Lung (tissue), 12 donors: Measurements from ENCODE around the gene IFNL1. TPM values are rescaled to one million over a fixed set of nuclear protein-coding genes. Genes with fewer than 3 reads are reported as not detected.
"Not testable (repeated sequence)": the region's sequence is repeated elsewhere in the genome, so short reads cannot be mapped to it uniquely, and the experiment has no call there.

Source experiments
- ATAC-seq: fragments of 200-7000 bp; cut with Tn5 transposase; one replicate; pipeline ENCODE4 v1.9.1; 2020; ENCODE audit warnings: moderate number of reproducible peaks; ENCODE audit not compliant: insufficient read depth, low FRiP score
- DNase-seq, 3 donors: peaks; one replicate each; pipeline ENCODE4 v3.0.0-alpha.2; 2013 to 2017
- H3K27ac ChIP-seq, 2 donors: one replicate each; pipeline ENCODE4 v1.5.1; 2013; ENCODE audit warnings: mild to moderate bottlenecking in 2 of 2, moderate library complexity in 2 of 2, control low read depth in 1 of 2, inconsistent platforms in 1 of 2, low read depth in 1 of 2, low read length in 1 of 2
- H3K27me3 ChIP-seq, 3 donors: one replicate each; pipeline ENCODE4 v1.5.1; 2013; ENCODE audit warnings: low read length in 2 of 3; ENCODE audit not compliant: control insufficient read depth in 3 of 3, insufficient read depth in 3 of 3
- H3K36me3 ChIP-seq, 4 donors: one replicate each; pipeline ENCODE4 v1.5.1; 2013; ENCODE audit warnings: low read length in 4 of 4, mild to moderate bottlenecking in 1 of 4, moderate library complexity in 1 of 4; ENCODE audit not compliant: control insufficient read depth in 4 of 4, insufficient read depth in 4 of 4
- H3K4me1 ChIP-seq, 5 donors: one replicate each; pipeline ENCODE4 v1.5.1; 2013; ENCODE audit warnings: low read length in 5 of 5, mild to moderate bottlenecking in 2 of 5, moderate library complexity in 1 of 5; ENCODE audit not compliant: control insufficient read depth in 5 of 5, insufficient read depth in 5 of 5
- H3K4me3 ChIP-seq: one replicate; pipeline ENCODE4 v1.5.1; 2013; ENCODE audit warnings: mild to moderate bottlenecking, control low read depth, moderate library complexity
- H3K9ac ChIP-seq, 2 donors: one replicate each; pipeline ENCODE4 v1.5.1; 2013; ENCODE audit warnings: low read length in 2 of 2, control low read depth in 1 of 2; ENCODE audit not compliant: insufficient read depth in 1 of 2
- H3K9me3 ChIP-seq, 4 donors: one replicate each; pipeline ENCODE4 v1.5.1; 2013; ENCODE audit warnings: low read length in 3 of 4, mild to moderate bottlenecking in 1 of 4, moderate library complexity in 1 of 4; ENCODE audit not compliant: control insufficient read depth in 4 of 4, insufficient read depth in 3 of 4
- WGBS, 2 donors: extraction: QIAGEN DNeasy Blood & Tissue Kit; methylation state at CpG; one replicate each; pipeline ENCODE4 v1.1.7; 2013; 5-methylcytosine and 5-hydroxymethylcytosine counted together
- polyA plus RNA-seq, 2 donors: library from polyadenylated mRNA; stranded (reverse); fragments of 200-250 nt; gene quantifications; one replicate each; pipeline ENCODE4 v1.2.1, GENCODE V29; 2013
- total RNA-seq, 2 donors: library from RNA; depleted of rRNA in 1 of 2; stranded (reverse); fragments of >200 nt in 1 of 2; gene quantifications; one replicate each; pipeline ENCODE4 v1.2.1, GENCODE V29; 2014 to 2021
- TF ChIP-seq, protein P1 (sequence below): IDR thresholded peaks from 2 replicates; pipeline ENCODE4 v1.5.1; 2012; ENCODE audit warnings: mild to moderate bottlenecking; ENCODE audit errors: control extremely low read depth, extremely low read depth
- donor health status: control.
- donor health status: control.
- donor health status: Bipolar disorder and iron deficiency.
- donor health status: healthy.
- donor health status: DM: yes; HTN: yes; CAD: no.

IFNL1 gene
- total and polyA plus RNA-seq, 4 donors = 0.17 TPM; not detected in 3

DNA sequence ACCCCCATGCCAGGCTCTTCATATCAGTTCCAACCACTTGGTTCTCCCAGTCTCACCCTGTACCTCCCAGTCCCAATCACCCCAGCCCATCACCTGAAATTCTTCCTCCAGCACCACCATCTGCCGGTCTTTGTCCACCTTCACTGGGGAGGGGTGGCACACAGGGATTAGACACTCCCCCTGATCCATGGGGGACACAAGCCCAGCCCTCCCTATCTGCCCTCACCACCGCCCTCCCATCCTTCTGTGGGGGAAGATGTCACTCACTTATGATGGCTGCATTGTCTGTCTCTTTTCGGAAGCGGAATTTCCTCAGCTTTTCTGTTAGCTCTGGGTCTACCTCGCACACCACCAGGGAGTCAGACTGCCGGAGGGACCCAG, 39.0 kb downstream of the IFNL1 start:
- no peak for ATAC-seq
- TF ChIP-seq, protein P1, sequence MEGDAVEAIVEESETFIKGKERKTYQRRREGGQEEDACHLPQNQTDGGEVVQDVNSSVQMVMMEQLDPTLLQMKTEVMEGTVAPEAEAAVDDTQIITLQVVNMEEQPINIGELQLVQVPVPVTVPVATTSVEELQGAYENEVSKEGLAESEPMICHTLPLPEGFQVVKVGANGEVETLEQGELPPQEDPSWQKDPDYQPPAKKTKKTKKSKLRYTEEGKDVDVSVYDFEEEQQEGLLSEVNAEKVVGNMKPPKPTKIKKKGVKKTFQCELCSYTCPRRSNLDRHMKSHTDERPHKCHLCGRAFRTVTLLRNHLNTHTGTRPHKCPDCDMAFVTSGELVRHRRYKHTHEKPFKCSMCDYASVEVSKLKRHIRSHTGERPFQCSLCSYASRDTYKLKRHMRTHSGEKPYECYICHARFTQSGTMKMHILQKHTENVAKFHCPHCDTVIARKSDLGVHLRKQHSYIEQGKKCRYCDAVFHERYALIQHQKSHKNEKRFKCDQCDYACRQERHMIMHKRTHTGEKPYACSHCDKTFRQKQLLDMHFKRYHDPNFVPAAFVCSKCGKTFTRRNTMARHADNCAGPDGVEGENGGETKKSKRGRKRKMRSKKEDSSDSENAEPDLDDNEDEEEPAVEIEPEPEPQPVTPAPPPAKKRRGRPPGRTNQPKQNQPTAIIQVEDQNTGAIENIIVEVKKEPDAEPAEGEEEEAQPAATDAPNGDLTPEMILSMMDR = no peak
- Histone ChIP-seq H3K36me3 (peaks cover 0 to 3% (median 0%) of the 10 kb centered on the region in 4 donors), H3K4me3 (peak overlapping the region; percentile 29), H3K9ac (no peak overlapping the region), H3K9me3 (no peaks in the 10 kb centered on the region), H3K27me3 (no peaks in the 10 kb centered on the region), H3K27ac (peak overlapping the region in 1 of 2 donors; percentile 90), H3K4me1 (peaks cover 0 to 3% (median 0%) of the 10 kb centered on the region in 5 donors)
- no peak for DNase-seq
- WGBS, 2 donors = 20 to 31% methylated on average over 6 of the region's 6 CpGs

DNA sequence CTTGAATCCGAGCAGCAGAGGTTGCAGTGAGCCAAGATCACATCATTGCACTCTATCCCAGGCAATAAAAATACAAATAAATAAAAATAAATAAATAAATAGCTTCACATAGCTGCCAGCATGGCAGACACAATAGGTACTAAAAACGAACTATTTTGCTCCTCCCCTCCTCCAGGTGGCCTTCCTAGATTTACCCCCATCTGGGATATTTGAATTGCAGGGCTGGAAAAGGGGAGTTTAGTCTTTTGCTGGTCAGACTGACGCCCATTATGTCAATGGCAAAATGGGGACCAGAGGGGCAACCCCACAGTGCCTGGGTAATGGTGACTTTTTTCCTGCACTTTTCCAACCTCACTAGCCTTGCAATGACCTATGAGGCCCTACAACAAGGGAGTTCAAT, 40.3 kb downstream of the IFNL1 start:
- no peak for ATAC-seq
- Histone ChIP-seq H3K4me3 (no peak overlapping the region), H3K9me3 (no peaks in the 10 kb centered on the region), H3K36me3 (peaks cover 0 to under 1% (median 0%) of the 10 kb centered on the region in 4 donors), H3K4me1 (peaks cover 0 to 8% (median 7%) of the 10 kb centered on the region in 5 donors), H3K27me3 (no peaks in the 10 kb centered on the region), H3K9ac (no peak overlapping the region), H3K27ac (no peak overlapping the region)
- 63 to 69% methylated on average over 3 of the region's 3 CpGs for WGBS, 2 donors
- TF ChIP-seq, protein P1 = no peak
- DNase-seq = no peak

DNA sequence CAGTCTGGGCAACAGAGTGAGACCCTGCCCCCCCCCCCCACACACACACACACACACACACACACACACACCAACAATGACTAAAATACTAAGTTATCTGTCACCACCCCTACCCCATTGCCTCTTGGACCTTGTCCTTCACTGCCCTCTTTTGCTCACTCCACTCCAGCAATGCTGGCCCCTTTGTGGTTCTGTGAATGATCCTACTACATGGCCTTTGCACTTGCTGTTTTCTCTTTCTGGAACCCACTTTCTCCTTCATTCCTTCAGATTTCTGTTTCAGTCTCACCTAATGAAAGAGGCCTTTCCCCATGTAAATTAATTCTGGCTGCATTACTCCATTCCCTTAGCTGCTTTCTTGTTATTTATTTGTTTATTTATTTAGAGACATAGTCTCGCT, 43.5 kb downstream of the IFNL1 start:
- TF ChIP-seq, protein P1 = no peak
- ATAC-seq (no peak), DNase-seq (no peak)
- Histone ChIP-seq H3K27me3 (no peaks in the 10 kb centered on the region), H3K9ac (no peak overlapping the region), H3K36me3 (peaks cover 0 to 3% (median 0%) of the 10 kb centered on the region in 4 donors), H3K4me1 (peaks cover 7 to 23% (median 10%) of the 10 kb centered on the region in 5 donors), H3K9me3 (no peaks in the 10 kb centered on the region), H3K27ac (peak overlapping the region in 1 of 2 donors; percentile 24), H3K4me3 (no peak overlapping the region)
- WGBS, 2 donors = 95 to 96% methylated on average over 1 of the region's 1 CpG

DNA sequence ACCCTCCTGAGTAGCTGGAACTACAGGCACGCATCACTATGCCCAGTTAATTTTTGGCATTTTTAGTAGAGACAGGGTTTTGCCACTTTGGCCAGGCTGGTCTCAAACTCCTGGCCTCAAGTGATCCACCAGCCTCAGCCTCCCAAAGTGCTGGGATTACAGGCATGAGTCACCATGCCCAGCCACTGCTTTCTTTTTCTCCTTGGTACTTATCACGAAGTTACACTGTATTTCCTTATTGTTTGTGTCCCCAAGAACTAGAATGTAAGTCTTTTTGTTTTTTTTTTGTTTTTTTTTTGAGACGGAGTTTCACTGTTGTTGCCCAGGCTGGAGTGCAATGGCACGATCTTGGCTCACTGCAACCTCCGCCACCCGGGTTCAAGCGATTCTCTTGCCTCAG, 43.9 kb downstream of the IFNL1 start:
- not testable (repeated sequence) for H3K27me3 ChIP-seq, H3K36me3 ChIP-seq, DNase-seq, H3K9me3 ChIP-seq, H3K9ac ChIP-seq, ATAC-seq, H3K4me3 ChIP-seq, H3K27ac ChIP-seq
- WGBS, 2 donors = 68 to 78% methylated on average over 7 of the region's 7 CpGs
- peaks cover 7 to 25% (median 10%) of the 10 kb centered on the region in 5 donors for H3K4me1 ChIP-seq
